ENCODE data around the gene LMNB1.

LMNB1 gene

DNA sequence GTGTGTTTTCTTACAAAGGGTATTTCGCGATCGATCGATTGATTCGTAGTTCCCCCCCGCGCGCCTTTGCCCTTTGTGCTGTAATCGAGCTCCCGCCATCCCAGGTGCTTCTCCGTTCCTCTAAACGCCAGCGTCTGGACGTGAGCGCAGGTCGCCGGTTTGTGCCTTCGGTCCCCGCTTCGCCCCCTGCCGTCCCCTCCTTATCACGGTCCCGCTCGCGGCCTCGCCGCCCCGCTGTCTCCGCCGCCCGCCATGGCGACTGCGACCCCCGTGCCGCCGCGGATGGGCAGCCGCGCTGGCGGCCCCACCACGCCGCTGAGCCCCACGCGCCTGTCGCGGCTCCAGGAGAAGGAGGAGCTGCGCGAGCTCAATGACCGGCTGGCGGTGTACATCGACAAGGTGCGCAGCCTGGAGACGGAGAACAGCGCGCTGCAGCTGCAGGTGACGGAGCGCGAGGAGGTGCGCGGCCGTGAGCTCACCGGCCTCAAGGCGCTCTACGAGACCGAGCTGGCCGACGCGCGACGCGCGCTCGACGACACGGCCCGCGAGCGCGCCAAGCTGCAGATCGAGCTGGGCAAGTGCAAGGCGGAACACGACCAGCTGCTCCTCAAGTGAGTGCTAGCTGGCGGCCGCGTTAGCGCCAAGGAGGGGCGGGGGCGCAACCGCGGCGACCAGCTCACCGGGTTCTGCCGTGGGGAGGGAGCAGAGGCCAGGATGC, 480 bp downstream of the LMNB1 start:
- Histone ChIP-seq H3K4me3 (replicated peaks; ENCODE audit: insufficient read depth, low read length) (peak overlapping the region; percentile 60), H3K27ac (replicated peaks) (peak overlapping the region; percentile 98), H3K27me3 (ENCODE audit: insufficient read depth, poor library complexity, severe bottlenecking) (no peaks in the 10 kb centered on the region)
- peak in 1 of 2 experiments; percentile 24 for DNase-seq (ENCODE audit: low read depth in 1 of 2, low spot score in 1 of 2)
- TF ChIP-seq, protein P1, sequence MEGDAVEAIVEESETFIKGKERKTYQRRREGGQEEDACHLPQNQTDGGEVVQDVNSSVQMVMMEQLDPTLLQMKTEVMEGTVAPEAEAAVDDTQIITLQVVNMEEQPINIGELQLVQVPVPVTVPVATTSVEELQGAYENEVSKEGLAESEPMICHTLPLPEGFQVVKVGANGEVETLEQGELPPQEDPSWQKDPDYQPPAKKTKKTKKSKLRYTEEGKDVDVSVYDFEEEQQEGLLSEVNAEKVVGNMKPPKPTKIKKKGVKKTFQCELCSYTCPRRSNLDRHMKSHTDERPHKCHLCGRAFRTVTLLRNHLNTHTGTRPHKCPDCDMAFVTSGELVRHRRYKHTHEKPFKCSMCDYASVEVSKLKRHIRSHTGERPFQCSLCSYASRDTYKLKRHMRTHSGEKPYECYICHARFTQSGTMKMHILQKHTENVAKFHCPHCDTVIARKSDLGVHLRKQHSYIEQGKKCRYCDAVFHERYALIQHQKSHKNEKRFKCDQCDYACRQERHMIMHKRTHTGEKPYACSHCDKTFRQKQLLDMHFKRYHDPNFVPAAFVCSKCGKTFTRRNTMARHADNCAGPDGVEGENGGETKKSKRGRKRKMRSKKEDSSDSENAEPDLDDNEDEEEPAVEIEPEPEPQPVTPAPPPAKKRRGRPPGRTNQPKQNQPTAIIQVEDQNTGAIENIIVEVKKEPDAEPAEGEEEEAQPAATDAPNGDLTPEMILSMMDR (IDR thresholded peaks at IDR 0.05; ENCODE audit: insufficient read depth, low read length): no peak
- TF ChIP-seq REST (IDR thresholded peaks at IDR 0.05; ENCODE audit: insufficient replicate concordance, low read depth) (no peak), POLR2AphosphoS5 (IDR thresholded peaks at IDR 0.05; ENCODE audit: low read depth) (peak; percentile 55)

- H3K27me3 ChIP-seq (ENCODE audit: insufficient read depth, poor library complexity, severe bottlenecking): no peaks in the 10 kb centered on the region
- TF ChIP-seq POLR2AphosphoS5 (IDR thresholded peaks at IDR 0.05; ENCODE audit: low read depth) (peak; percentile 34; the same call in 1 of the 2 replicates), GABPA (IDR thresholded peaks at IDR 0.05; ENCODE audit: low read depth) (no peak), SPI1 (IDR thresholded peaks at IDR 0.05; ENCODE audit: borderline replicate concordance, low read depth) (peak; percentile 12; the same call in 1 of the 2 replicates), REST (IDR thresholded peaks at IDR 0.05; ENCODE audit: insufficient replicate concordance, low read depth) (peak; percentile 32)
- TF ChIP-seq, protein P1 (IDR thresholded peaks at IDR 0.05; ENCODE audit: insufficient read depth, low read length): no peak
- H3K27ac ChIP-seq (replicated peaks): peak overlapping the region; percentile 98
- H3K4me3 ChIP-seq (replicated peaks; ENCODE audit: insufficient read depth, low read length): peak overlapping the region; percentile 60
- DNase-seq (ENCODE audit: low read depth in 1 of 2, low spot score in 1 of 2): peak; percentile 65 to 92
Observed at GRCh38 chr5:126777975-126778674, 1.2 kb downstream of the LMNB1 start.

DNA sequence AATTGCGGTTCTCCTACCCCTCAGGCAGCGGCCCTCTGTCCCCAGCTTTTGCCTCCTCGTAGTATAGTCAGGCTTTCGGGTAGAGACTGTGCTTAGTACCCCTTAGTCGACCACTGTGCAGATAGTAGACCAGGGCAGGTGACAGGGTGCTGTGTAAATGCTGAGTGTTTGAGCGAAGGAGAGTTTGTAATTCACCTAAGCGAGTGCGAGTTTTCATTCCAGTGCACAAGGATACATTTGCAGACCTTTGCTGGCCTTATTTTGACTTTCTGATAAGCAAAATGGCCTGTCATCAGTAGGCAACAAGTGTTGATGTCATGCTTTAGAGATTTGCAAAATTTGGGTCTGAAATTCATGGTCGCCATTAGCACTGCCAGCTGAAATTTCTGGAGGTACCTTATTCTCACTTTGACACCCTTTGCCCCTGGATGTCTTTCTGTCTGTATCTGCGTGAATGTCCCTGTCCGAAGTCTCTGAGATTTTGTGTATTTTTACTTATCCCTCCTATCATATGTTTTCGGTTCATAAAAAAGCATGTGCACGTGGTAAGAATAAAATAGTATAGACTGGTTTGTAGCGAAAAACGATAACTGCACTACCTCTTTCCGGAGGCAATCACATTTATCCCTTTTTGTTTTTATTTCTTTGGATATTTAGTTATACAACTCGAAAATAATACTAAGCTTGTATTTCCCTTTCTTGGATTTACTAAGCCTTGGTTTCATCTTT, 1.9 kb downstream of the LMNB1 start:
- Histone ChIP-seq H3K4me3 (replicated peaks; ENCODE audit: insufficient read depth, low read length) (peak overlapping the region; percentile 60), H3K27me3 (ENCODE audit: insufficient read depth, poor library complexity, severe bottlenecking) (no peaks in the 10 kb centered on the region), H3K27ac (replicated peaks) (peak overlapping the region; percentile 98)
- DNase-seq (ENCODE audit: low read depth in 1 of 2, low spot score in 1 of 2): no peak
- TF ChIP-seq, protein P1 (IDR thresholded peaks at IDR 0.05; ENCODE audit: insufficient read depth, low read length): no peak
